Lower leg skin (tissue), 4 donors: ENCODE data around the gene ZNF778. TPM values are rescaled to one million over a fixed set of nuclear protein-coding genes. Genes with fewer than 3 reads are reported as not detected.

Source experiments
- DNase-seq, 2 donors: peaks; one replicate each; pipeline ENCODE4 v3.0.0-alpha.2; 2019; ENCODE audit warnings: low spot score in 2 of 2
- H3K4me3 ChIP-seq: fragments of 200-600 bp; sonication (generic); 2 replicates; pipeline ENCODE4 v1.5.1; 2017; ENCODE audit warnings: mild to moderate bottlenecking, low read depth; ENCODE audit not compliant: poor library complexity, severe bottlenecking
- POLR2A ChIP-seq, 2 donors: fragments of 450-650 bp; IDR thresholded peaks; one replicate each; pipeline ENCODE4 v1.6.1; 2016 to 2017; ENCODE audit warnings: antibody characterized with exemption in 2 of 2, mild to moderate bottlenecking in 1 of 2, moderate library complexity in 1 of 2
- WGBS, 2 donors: methylation state at CpG; one replicate each; pipeline ENCODE4 v1.1.5; 2018; 5-methylcytosine and 5-hydroxymethylcytosine counted together
- intact Hi-C: fragments of 100-400 bp; cut with DNase I; formaldehyde crosslinking; loops from one replicate; pipeline ENCODE4 v1.15.0; 2023; ENCODE audit warnings: low total_unique reads
- total RNA-seq, 4 donors: library from RNA; depleted of rRNA; stranded (reverse); fragments of >200 nt; gene quantifications; one replicate each; pipeline ENCODE4 v1.1.0, GENCODE V29; 2016
- TF ChIP-seq, protein P1 (sequence below), 3 donors: fragments of 450-650 bp; IDR thresholded peaks; one replicate each; pipeline ENCODE4 v1.5.1; 2016; ENCODE audit warnings: antibody characterized with exemption in 3 of 3, mild to moderate bottlenecking in 3 of 3, moderate library complexity in 2 of 3

Gene ZNF778
- total RNA-seq, 4 donors from 2014 or later: 10.9 to 34.8 (median 18.1) TPM

DNA sequence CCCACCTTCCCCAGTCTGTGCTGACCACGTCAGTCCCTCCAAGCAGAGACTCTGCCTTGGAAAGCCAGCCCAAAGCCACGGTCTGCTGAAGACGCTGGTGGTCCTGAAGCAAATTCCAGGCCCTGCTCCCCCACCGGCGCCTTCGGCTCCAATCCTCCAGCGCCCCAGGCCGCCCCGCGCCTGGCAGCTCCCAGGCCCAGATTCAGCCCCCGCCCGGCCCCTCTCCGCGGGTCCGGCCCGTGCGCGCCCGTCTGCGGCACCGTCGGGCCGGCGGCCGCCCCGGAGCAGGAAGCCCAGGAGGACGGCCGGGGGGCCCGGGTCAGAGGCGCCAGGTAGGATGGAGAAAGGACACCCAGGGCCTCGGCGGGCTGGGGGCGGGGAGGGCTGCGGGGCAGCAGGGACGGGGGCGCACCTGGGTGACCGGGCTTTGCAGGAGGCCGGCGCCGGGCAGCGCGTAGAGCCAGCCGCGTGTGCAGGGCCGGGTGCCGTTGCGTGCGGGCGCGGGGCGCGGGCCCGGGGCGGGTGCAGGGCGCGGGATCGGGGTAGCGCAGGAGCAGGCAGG is 16.6 kb upstream of the ZNF778 start:
- intact Hi-C loops: no loop called here
- no peak for TF ChIP-seq POLR2A (IDR thresholded peaks at IDR 0.05)
- TF ChIP-seq, protein P1, sequence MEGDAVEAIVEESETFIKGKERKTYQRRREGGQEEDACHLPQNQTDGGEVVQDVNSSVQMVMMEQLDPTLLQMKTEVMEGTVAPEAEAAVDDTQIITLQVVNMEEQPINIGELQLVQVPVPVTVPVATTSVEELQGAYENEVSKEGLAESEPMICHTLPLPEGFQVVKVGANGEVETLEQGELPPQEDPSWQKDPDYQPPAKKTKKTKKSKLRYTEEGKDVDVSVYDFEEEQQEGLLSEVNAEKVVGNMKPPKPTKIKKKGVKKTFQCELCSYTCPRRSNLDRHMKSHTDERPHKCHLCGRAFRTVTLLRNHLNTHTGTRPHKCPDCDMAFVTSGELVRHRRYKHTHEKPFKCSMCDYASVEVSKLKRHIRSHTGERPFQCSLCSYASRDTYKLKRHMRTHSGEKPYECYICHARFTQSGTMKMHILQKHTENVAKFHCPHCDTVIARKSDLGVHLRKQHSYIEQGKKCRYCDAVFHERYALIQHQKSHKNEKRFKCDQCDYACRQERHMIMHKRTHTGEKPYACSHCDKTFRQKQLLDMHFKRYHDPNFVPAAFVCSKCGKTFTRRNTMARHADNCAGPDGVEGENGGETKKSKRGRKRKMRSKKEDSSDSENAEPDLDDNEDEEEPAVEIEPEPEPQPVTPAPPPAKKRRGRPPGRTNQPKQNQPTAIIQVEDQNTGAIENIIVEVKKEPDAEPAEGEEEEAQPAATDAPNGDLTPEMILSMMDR (IDR thresholded peaks at IDR 0.05): no peak
- no peak for DNase-seq
- no peak overlapping the region for H3K4me3 ChIP-seq
- 0 to 7% methylated on average over 6 to 20 of the region's 58 CpGs for WGBS, 2 donors

GRCh38 chr16:89201439-89202377 is 15.8 kb upstream of the ZNF778 start:
- H3K4me3 ChIP-seq: no peak overlapping the region
- intact Hi-C loops: no loop called here
- TF ChIP-seq, protein P1 (IDR thresholded peaks at IDR 0.05): no peak
- no peak for TF ChIP-seq POLR2A (IDR thresholded peaks at IDR 0.05)
- peak; percentile 68 to 95 for DNase-seq
- 4 to 7% methylated on average over 29 to 35 of the region's 111 CpGs for WGBS, 2 donors

GRCh38 chr16:89202422-89203215 is 14.9 kb upstream of the ZNF778 start:
- WGBS, 2 donors: 46 to 47% methylated on average over 49 of the region's 49 CpGs
- DNase-seq: no peak
- TF ChIP-seq, protein P1 (IDR thresholded peaks at IDR 0.05): no peak
- TF ChIP-seq POLR2A (IDR thresholded peaks at IDR 0.05): no peak
- H3K4me3 ChIP-seq: no peak overlapping the region
- intact Hi-C loops: no loop called here

GRCh38 chr16:89207993-89208392 is 9.5 kb upstream of the ZNF778 start:
- no peak for DNase-seq
- 95% methylated on average over 4 of the region's 4 CpGs for WGBS, 2 donors
- intact Hi-C loops: no loop called here
- no peak overlapping the region for H3K4me3 ChIP-seq
- TF ChIP-seq, protein P1 (IDR thresholded peaks at IDR 0.05): no peak

- TF ChIP-seq, protein P1 (IDR thresholded peaks at IDR 0.05): no peak
- TF ChIP-seq POLR2A (IDR thresholded peaks at IDR 0.05): no peak
- WGBS, 2 donors: 68 to 70% methylated on average over 15 of the region's 15 CpGs
- DNase-seq: no peak
- H3K4me3 ChIP-seq: no peak overlapping the region
- intact Hi-C loops: loop anchor here (5.0 kb wide), 1 partner anchor 462 kb away; no protein-coding TSS in a partner anchor
Measured at GRCh38 chr16:89209522-89210044, 7.9 kb upstream of the ZNF778 start.
